CD4-positive, alpha-beta T cell treated with Interleukin-15 for 4 hours (primary cell): ENCODE measurements around the gene INF2.
A peak's percentile ranks its signal among the peaks of the same experiment; 100 is the strongest.
"Not testable (repeated sequence)": the region's sequence is repeated elsewhere in the genome, so short reads cannot be mapped to it uniquely, and the experiment has no call there.

Experiments used
- DNase-seq: peaks from one replicate; pipeline ENCODE4 v3.0.0-alpha.2; 2020; ENCODE audit warnings: low spot score

The INF2 gene

GRCh38 chr14:104689109-104689880 is at the start of gene INF2:
Gene INF2, plus strand, starts transcription at chr14:104689618. Its CDS starts 11,748 bp downstream, at chr14:104701366.
- DNase-seq, result peak; percentile 26

- DNase-seq, result peak; percentile 12
These were observed 49.4 kb upstream of the INF2 start for GRCh38 chr14:104639885-104640548.

GRCh38 chr14:104640681-104641080 is 48.7 kb upstream of the INF2 start:
- no peak for DNase-seq

- no peak for DNase-seq
These were observed 47.5 kb upstream of the INF2 start for GRCh38 chr14:104641753-104642539.

GRCh38 chr14:104642540-104642868 is 46.9 kb upstream of the INF2 start:
- DNase-seq, result no peak

DNA sequence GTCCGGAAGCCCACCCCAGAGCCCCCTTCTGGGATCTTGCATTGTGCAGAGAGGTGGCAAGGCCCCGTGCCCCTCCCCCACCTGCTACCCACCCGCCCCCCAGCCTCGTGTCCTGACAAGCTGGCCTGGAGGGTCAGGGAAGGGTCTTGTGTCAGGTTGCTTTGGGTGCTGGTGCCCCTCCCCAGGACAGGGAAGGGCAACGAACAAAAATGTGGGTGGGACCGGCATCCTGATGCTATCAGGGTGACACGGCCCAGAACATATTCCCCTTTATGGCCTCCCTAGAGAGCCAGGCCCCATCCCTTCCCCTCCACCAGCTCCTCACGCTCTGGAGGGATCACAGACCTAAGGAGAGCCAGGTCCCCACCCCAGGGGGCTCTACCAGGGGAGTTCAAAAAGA is 46.1 kb upstream of the INF2 start:
- DNase-seq, result no peak

DNA sequence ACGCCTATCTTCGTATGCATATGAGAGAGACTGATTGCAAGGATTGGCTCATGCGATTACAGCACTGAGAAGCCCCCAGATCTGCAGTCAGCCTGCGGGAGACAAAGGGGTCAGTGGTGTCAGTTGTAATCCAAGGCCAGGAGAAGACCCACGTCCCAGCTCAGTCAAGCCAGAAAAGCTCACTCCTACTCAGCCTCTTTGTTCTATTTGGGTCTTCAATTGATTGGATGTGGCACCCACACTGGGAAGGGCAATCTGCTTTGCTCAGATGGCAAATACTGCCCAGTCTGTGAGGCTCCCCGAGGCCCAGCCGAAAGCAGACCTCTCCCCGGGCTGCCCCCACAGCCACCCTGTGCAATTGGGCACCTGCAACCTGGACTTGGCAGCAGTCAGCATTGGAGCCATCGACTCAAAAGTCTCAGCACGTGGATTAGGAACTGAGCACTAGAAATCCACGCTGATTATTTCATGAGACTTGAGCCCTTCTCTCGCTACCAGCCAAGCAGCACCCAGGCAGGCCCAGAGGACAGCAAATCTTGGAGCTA is 45.3 kb upstream of the INF2 start:
- DNase-seq, result no peak

DNA sequence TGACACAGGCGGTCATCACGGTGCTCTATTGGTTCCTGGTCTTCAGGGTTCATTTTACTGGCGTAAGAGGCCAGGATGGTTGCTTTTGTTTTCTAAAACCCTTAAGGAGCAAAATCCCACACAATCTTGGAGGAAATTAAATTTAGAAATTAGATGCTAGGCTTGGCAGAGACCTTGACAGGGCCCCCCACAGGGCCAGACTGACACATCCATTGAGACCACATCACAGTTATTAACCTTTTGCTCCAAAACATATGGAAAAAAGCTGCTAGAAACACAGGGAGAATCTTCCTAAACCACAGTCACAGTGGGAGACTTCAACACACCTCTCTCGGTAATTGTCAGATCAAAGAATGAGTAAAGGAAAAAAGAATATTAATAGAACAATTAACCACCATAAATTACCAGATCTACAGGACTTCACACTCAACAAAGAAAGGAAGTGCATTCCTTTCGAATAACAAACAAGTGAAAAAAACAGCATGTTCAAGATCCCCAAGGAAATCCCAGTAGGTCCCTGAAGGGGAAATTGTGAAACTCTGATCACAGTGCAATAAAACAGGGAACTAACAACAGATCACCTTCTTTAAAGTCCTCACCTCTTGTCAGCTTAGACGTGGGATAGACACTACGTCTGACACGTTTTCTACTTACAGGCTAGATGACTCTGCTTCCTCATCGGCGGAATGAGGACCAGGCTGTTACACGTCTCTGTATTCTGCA is 44.6 kb upstream of the INF2 start:
- DNase-seq, result no peak

DNA sequence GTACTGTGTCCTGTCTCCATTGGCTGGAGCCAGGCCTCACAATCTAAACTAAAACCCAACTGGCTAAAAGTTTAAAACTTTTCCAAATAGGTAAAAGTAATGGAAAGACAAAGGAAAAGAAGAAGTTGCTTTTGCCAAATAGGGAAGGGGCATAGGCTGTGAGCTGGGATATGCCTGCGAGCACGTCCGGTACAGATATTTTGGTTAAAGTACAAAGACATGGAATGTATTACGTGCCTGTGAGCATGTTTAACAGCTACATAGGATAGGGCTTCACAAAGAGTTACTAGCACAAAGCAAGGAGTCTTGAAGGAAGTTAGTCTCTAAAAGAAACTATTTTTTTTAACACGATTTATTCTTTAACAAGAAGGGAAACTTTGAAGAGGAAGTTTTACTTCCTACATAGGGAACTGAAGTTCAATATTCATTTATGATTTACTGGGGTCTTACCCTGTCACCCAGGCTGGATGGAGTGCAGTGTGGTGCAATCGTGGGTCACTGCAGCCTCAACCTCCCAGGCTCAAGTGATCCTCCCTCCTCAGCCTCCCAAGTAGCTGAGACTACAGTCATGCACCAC is 41.9 kb upstream of the INF2 start:
- DNase-seq, result no peak

- DNase-seq, result peak; percentile 61
These were observed 39.1 kb upstream of the INF2 start for GRCh38 chr14:104650057-104650980.

DNA sequence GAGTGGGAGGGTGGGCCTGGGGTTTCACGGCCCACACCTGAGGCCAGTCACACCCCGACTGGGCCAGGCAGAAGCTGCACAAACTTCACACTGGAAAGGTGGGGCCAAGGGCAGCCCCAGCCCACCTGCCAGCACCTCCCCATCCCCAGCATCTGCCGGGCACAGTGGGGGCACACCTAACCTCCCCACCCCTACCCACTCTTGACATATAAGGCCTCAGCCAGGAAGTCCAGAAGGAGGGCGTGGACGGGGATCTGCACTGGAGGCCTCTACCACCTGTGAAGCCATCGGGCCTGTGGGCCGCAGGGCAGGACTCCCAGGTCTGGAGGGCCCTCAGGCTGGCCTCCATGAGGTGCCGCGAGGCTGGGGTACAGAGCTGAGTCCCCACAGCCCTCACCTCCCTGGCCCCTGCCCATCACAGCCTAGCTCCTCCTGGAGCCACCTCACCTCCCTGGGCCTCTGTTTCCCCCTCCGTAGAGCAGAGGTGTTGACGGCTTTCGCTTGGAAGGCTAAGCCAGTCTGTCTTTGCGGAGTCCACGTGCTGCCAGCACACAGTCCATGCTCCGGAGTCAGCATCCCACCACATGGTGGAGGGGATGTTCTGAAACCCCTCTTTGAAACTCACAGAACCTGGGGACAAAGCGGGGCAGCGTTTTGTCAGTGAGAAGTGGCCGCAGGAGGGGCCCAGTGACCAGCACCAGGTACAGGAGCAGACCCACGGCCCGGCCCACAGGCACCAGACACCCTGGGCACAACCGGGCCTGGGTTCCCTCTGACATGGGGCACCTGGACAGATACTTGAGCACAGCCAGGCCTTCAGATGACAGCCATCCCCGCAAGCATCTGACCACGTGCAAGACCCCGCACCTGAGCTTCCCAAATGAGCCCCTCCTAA is 38.2 kb upstream of the INF2 start:
- no peak for DNase-seq

- DNase-seq, result no peak
These were observed 37.5 kb upstream of the INF2 start for GRCh38 chr14:104651876-104652260.

GRCh38 chr14:104652386-104652785 is 37.0 kb upstream of the INF2 start:
- no peak for DNase-seq

DNA sequence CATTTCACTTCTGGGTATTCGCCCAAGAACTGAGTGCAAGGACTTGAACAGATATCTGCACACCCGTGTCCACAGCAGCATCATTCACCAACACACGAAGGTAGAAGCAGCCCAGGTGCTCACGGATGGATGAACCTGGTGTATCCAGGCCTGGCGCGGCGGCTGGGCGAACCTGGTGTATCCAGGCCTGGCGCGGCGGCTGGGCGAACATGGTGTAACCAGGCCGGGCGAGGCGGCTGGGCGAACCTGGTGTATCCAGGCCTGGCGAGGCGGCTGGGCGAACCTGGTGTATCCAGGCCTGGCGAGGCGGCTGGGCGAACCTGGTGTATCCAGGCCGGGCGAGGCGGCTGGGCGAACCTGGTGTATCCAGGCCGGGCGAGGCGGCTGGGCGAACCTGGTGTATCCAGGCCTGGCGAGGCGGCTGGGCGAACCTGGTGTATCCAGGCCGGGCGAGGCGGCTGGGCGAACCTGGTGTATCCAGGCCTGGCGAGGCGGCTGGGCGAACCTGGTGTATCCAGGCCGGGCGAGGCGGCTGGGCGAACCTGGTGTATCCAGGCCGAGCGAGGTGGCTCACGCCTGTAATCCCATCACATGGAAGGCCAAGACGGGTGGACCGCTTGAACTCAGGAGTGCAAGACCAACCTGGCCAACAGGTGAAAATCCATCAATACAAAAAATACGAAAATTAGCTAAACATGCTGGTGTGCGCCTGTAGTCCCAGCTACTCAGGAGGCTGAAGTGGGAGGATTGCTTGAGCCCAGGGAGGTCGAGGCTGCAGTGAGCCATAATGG is 36.1 kb upstream of the INF2 start:
- DNase-seq, result not testable (repeated sequence)

DNA sequence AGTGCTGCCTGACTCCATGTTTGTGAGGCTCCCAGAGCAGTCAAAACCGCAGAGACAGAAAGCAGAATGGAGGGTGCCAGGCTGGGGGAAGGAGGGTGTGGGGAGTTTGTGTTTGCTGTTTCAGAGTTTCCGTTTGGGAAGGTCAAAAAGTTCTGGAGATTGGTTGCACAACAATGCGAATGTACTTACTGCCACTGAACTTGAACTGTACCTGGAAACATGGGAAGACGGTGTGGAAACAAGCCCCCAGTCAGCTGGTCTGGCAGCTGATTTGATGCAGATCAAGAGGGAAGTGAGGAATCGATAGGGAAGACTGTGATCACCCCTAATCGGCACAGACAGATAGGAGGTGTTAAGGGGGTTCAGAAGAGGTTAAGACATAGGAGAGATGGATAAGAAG is 35.3 kb upstream of the INF2 start:
- DNase-seq, result no peak

DNA sequence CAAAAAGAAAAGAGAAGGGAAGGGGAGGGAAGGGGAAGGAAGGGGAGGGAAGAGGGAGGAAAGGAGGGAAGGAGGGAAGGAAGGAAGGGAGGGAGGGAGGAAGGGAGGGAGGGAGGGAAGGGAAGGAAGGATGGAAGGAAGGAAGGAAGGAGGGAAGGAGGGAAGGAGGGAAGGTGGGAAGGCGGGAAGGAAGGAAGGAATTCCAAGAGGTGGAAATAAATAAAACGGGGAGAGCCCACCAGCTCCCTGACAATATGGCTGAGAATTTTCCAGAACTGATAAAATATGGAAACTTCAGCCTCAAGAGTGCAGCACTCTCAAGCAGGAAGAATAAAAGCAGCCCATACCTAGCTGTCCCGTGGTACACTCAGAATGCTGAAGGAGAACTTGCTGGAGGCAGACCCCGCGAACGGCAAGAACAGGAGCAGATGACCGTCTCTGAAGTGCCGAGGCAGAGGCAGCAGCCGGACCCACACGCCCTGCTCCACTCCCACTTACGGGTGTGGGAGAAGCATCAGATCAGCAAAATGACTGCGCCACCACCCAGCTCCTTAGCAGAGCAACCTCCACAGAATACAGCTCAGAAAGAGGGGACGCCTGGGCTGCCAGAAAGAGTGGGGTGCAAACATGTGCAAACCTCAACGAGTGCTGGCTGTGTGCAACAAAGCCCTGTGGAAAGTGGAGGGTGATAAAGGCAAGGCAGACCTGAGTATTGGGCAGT is 34.1 kb upstream of the INF2 start:
- DNase-seq, result no peak

- no peak for DNase-seq
These were observed 33.3 kb upstream of the INF2 start for GRCh38 chr14:104656014-104656714.
